Fibroblast of skin of left biceps (primary cell): ENCODE results near the gene NOS3.

Source experiments
- DNase-seq, 2 experiments: peaks; one replicate each; pipeline ENCODE4 v3.0.0-alpha.2; 2013; ENCODE audit warnings: low read depth in 2 of 2

Gene NOS3

GRCh38 chr7:150952331-150953050, 38.3 kb upstream of the NOS3 start:
- DNase-seq, result no peak

DNA sequence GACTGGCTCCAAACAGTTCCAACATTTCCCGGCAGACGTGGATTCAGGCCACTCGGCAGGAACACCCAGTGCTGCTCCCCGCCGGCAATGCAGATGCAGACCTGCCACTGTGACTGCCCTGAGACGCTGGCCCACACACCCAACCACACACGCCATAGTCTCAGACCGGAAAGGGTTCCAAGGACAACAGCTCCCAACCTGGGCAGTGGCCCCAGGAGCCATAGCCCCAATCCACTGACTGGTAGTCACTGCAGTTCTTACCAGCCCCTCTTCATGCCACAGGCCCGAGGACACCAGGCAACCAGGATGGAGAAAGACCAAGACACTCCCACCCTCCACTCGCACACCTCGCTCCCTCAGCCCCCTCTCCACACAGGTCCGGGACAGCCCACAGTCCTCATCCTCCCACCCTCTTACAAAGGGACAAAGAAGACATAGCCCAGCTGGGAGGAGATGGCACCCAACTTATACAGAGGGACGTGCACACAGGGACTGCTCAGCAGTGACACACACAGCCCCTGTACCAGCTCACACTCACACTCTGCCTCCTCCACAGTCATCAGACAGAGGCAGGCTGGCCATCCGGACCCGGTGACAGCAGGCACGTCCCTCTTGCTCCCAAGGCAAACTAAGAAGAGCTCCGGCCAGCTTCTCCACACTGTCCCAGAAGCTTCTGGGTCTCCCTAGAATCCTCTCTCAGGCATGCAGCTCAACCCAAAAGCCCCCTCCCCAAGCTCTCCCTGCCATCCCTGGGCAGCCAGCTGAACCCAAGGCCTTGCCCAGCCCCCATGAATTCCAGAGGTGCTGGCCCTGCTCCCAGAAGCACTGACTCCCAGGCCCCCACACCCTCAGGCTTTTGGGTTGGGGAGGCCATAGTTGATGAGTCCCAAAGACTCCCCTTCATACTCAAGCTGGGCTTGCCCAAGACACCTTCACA, 37.5 kb upstream of the NOS3 start:
- DNase-seq, result no peak

GRCh38 chr7:150954201-150954985, 36.4 kb upstream of the NOS3 start:
- no peak for DNase-seq

DNA sequence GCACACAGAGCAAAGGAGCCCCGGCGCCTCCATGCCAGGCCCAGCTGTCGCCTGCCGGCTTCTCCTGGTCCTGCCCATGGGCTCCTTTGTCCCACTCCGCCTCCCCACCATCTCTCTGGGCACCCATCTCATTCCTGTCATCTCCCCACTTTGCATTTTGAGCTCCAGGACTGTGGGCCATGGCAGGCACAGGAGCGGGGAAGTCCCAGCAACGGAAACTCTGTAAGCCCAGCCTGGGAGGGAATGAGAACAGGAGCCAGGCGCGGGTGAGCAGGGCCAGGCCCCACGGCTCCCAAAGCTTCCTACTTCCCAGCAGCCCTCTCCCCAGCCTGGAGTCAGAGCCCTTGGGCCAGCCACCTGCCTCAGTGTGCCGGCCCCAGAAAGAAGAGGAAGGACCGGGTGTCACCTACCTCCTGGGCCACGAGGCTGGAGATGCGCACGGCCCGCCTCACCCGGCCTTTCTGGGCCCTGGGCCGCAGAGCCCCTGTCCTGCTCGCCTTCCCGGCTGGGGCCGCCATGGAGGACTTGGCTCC, 35.8 kb upstream of the NOS3 start:
- no peak for DNase-seq

DNA sequence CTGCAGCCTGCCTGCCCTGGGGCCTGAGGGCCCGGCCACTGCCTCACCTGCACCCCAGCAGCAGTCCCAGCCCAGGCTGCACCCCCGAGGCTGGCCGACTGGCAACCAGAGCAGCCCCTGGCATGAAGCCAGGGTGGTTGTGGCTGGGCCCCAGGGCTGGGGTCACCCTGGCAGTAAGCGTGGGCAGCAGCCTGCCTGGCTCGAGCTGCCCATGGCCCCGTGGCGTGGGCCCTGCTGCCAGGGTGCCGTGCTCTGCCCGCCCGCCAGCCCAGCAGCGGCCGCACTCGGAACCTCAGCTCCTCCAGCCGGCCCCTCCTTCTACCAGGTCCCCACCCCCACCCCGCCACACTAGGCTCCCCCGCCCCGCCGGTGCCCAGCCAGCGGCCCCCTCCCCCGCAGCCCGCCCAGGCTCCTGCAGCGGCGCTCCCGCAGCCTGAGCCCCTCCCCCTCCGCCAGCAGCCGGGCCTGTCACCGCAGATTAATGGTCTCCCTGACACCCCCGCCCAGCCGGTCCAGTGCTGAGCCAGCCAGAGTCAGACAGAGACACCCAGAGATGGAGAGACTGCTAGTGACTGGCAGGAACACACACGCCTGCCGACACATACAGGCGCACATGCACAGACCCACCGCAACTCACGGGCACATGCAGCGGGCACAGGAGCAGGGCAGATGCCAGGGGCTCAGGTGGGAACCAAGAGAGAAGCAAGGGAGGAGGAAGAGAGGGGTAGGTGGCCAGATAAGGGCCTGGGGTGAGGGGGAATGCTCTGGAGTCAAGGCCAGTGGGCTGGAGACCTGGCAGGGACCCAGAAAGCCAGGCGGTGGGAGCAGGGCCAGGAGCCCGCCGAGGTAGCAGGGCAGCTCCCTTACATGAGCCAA, 35.1 kb upstream of the NOS3 start:
- no peak for DNase-seq

GRCh38 chr7:150956395-150957132, 34.3 kb upstream of the NOS3 start:
- DNase-seq, result no peak

GRCh38 chr7:150957133-150958020, 33.4 kb upstream of the NOS3 start:
- no peak for DNase-seq

GRCh38 chr7:150958062-150958552, 32.7 kb upstream of the NOS3 start:
- no peak for DNase-seq

- DNase-seq, result no peak
Observed at GRCh38 chr7:150958597-150958996, 32.2 kb upstream of the NOS3 start.

DNA sequence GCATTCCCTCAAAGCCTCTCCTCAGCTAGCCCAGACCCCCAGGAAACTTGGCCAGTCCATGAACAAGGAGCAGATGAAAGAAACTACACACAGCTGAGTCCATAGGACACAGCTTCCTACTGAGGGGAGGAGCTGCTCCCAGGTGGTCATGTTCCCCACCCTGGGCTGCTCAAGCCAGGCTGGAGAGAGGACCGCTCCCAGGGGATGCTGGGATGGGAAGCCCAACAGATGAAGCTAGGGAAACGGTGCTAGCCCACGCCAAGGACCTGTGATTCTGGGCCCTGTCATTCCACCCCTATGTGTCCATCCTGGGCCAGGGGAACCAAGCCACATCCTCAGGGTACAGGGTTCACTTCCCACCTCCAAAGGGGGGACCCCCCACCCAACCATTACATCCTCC, 31.7 kb upstream of the NOS3 start:
- no peak for DNase-seq

GRCh38 chr7:150959739-150960734, 30.8 kb upstream of the NOS3 start:
- no peak for DNase-seq

DNA sequence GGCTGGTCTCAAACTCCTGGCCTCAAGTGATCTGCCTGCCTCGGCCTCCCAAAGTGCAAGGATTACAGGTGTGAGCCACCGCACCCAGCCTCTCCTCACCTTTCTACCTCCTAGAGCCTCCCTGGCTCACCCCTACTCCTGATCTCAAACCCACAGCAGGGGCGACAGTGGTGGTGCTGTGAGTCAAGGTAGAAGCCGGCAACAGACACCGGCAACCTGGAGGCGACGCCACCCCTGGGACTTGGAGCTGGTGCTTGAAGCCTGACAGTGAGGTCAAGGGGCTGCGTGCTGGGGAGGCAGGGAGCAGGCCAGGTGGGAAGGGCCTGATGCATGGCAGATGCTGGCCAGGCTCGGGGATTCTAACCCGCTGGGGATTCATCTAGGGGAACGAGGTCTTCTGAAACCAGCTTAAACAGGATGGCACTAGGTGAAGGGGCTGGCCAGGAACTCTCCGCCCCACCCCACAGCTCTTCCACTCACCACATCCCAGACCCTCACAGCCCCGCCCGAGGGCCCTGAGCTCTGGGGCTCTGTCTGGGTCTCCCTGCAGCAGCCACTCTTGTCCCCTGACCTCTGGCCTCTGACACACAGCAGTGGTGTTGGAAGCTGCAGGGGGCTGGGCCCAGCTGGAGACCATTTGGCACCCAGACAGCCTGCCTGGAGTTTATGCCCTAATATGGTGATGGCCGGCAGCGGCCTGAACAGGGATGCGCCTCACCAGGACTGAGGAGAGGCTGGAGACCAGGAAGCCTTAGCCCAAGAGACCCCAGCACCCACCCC, 29.1 kb upstream of the NOS3 start:
- no peak for DNase-seq

DNA sequence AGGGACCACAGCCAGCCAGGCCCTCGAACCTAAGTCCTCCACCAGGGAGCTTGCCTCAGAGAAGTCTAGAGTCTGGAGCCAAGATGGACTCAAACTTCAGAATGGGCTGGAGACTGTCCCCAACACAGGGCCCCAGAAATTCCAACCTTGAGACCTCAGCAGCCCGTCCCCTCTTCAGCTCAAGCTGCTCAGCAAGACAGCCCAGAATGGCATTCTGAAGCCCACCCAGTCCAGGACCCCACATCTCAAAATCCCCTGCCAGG, 28.6 kb upstream of the NOS3 start:
- no peak for DNase-seq

GRCh38 chr7:150962553-150963399, 28.0 kb upstream of the NOS3 start:
- DNase-seq, result no peak

DNA sequence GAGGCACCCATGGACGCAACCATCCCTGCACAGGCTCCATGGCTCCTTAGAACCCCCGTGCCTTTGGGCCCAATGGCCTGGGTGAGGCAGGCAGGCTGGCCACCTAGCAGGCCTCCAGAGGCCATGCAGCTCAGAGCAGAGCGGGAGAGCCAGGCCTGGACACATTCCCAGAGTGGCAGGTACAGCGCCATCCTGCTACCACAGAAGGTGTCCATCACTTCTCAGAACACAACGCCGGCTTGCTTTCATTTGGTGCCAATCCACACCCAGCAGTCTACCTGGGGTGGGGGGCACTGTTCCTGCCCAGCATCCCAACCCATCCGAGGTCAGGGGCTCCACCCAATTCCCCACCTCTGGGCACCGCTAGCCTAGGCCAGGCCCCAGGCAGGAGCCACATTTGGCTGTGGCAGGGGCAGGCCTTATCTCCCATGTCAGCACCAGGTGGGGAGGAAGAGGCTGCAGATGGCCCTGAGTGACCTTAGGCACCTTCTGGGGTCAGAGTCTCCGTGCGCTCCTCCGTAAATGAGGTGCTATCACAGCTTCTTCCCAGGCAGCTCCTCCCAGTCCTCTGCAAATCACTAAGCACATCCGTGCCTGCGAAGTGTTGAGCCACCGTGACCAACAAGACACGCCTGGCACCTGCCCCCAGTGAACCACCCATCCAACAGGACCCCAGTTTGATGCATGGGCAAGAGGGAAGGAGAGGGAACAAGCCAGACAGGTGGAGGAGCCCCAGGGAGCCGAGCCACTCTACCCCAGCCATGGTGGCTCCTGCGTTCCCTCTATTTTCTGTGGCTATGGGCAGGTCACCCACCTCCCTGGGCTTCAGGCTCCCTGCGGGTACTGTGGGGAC, 26.9 kb upstream of the NOS3 start:
- no peak for DNase-seq
